Vagina (tissue), 2 donors: ENCODE data around the gene KCTD17. TPM values are rescaled to one million over a fixed set of nuclear protein-coding genes. Genes with fewer than 3 reads are reported as not detected.

Source experiments
- DNase-seq, 2 donors: peaks; one replicate each; pipeline ENCODE4 v3.0.0-alpha.2; 2017; ENCODE audit errors: extremely low spot score in 2 of 2
- H3K27ac ChIP-seq: fragments of 200-600 bp; sonication (generic); one replicate; pipeline ENCODE4 v1.5.1; 2019
- H3K27me3 ChIP-seq: fragments of 200-600 bp; sonication (generic); one replicate; pipeline ENCODE4 v1.5.1; 2019
- H3K36me3 ChIP-seq, 2 donors: fragments of 200-600 bp; sonication (generic); one replicate each; pipeline ENCODE4 v1.5.1; 2017 to 2019
- H3K4me1 ChIP-seq: fragments of 200-600 bp; sonication (generic); one replicate; pipeline ENCODE4 v1.5.1; 2019
- H3K4me3 ChIP-seq, 2 donors: fragments of 200-600 bp; sonication (generic); 1 replicate in 1 of 2; 2 replicates in 1 of 2; pipeline ENCODE4 v1.5.1; 2016 to 2019
- H3K9me3 ChIP-seq: fragments of 200-600 bp; sonication (generic); one replicate; pipeline ENCODE4 v1.5.1; 2019
- POLR2A ChIP-seq, 2 donors: fragments of 450-650 bp; IDR thresholded peaks; one replicate each; pipeline ENCODE4 v1.6.1; 2017; ENCODE audit warnings: antibody characterized with exemption in 2 of 2, mild to moderate bottlenecking in 2 of 2, moderate library complexity in 2 of 2
- POLR2AphosphoS5 ChIP-seq, 2 donors: sonication (generic); formaldehyde crosslinking; IDR thresholded peaks; one replicate each; pipeline ENCODE4 v1.9.0; 2017; ENCODE audit warnings: antibody characterized with exemption in 2 of 2, mild to moderate bottlenecking in 2 of 2, low read depth in 1 of 2; ENCODE audit not compliant: insufficient read depth in 1 of 2
- intact Hi-C: fragments of 100-400 bp; cut with DNase I; formaldehyde crosslinking; loops from one replicate; pipeline ENCODE4 v1.15.1; 2023
- total RNA-seq: library from RNA; depleted of rRNA; stranded (reverse); fragments of >200 nt; gene quantifications from one replicate; pipeline ENCODE4 v1.2.3, GENCODE V29; 2016
- TF ChIP-seq, protein P1 (sequence below), 3 experiments: fragments of 450-650 bp in 2 of 3; fragments of 200-600 bp in 1 of 3; sonication (generic) in 1 of 3; IDR thresholded peaks; one replicate each; pipeline ENCODE4 v1.5.1; 2017 to 2019; ENCODE audit warnings: antibody characterized with exemption in 3 of 3, mild to moderate bottlenecking in 2 of 3, moderate library complexity in 2 of 3

Gene KCTD17
- total RNA-seq, 1 donor from 2014 or later: 27.5 TPM

DNA sequence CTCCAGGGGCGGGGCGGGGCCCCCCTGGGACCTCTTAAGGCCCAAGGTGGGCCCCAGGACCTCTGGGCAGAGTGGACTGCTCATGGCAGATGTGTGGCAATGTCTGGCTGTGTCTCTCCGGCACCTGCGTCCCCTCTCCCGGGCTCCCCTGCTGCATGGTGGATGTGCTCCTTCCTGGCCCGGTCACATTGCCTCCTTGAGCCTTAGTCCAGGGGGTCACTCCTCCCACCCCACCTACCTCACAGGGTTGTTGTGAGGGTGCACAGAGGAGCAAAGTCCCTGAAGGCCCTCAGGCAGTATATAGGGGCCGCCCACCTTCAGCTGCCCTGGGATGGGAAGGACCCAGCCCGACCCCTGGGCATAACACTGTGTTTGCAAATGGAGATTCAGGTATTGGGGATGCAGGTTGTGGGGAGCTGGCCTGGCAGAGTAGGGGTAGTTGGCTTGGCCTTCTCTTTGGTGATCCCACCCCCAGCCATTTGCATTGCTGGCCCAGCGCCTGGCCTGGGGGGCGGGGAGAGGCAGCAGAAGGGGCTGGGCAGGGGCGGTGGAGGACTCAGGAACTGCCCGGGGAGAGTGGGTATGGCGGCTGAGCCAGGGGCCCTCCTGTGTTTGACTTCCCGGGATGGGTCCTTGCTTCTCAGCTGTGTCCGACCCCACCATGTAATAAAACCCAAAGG lies 11.3 kb downstream of the KCTD17 start:
- H3K36me3 ChIP-seq: peaks cover 0 to 15% of the 10 kb centered on the region in 2 donors
- H3K4me3 ChIP-seq: no peak overlapping the region
- no peak overlapping the region for H3K27ac ChIP-seq
- H3K9me3 ChIP-seq: no peaks in the 10 kb centered on the region
- TF ChIP-seq POLR2AphosphoS5 (IDR thresholded peaks at IDR 0.05; ENCODE audit: insufficient read depth in 1 of 2, low read depth in 1 of 2): no peak
- TF ChIP-seq, protein P1, sequence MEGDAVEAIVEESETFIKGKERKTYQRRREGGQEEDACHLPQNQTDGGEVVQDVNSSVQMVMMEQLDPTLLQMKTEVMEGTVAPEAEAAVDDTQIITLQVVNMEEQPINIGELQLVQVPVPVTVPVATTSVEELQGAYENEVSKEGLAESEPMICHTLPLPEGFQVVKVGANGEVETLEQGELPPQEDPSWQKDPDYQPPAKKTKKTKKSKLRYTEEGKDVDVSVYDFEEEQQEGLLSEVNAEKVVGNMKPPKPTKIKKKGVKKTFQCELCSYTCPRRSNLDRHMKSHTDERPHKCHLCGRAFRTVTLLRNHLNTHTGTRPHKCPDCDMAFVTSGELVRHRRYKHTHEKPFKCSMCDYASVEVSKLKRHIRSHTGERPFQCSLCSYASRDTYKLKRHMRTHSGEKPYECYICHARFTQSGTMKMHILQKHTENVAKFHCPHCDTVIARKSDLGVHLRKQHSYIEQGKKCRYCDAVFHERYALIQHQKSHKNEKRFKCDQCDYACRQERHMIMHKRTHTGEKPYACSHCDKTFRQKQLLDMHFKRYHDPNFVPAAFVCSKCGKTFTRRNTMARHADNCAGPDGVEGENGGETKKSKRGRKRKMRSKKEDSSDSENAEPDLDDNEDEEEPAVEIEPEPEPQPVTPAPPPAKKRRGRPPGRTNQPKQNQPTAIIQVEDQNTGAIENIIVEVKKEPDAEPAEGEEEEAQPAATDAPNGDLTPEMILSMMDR (IDR thresholded peaks at IDR 0.05): no peak
- no peak for TF ChIP-seq POLR2A (IDR thresholded peaks at IDR 0.05)
- H3K27me3 ChIP-seq: no peaks in the 10 kb centered on the region
- H3K4me1 ChIP-seq: no peaks in the 10 kb centered on the region
- no peak for DNase-seq
- intact Hi-C loops: no loop called here

DNA sequence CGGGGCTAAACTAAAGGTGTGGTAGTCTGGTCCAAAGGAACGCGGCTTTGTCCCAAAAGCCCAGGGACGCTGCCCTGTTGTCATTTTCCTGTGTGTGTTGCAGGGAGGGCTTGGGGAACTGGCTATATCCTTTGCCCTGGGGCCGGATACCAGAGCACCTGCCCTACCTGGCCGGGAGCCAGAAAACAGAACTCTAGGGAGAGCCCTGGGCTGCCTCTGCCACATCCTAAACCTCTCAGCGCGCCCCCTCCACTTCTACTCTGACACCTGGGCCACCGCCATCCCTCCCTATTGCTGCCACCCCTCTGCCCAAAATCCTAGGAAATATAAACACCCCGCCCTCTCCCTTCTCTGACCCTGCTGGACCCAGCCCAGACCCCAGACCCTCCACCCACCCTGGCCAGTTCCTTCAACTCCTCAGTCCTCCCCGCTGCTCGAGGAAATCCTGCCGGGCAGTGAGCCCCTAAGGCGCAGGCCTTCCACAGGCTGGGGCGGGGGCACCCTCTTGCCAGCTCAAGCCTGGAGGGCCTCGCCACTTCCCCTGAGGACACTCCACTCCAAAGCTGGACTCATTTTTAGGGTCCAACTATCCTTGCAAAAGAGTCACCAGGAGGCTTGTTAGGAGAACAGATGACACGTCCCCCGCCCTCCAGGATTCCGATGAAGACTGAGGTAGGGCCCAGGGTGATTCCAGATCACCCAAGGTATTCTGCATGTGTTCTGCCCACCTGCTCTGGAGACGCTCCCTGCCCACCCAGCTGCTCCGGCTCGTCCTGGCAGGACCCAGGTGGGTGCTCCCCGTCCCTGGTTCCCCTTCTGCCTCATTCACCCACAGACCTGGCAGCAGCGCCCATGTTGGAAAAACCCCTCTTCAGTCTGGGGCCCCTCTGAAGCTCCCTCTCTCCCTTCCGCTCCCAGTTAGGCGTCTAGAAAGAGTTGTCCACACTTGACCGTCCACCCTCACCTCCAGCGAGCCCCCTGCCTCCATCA lies 12.2 kb downstream of the KCTD17 start:
- Histone ChIP-seq H3K4me3 (no peak overlapping the region), H3K9me3 (no peaks in the 10 kb centered on the region), H3K27ac (no peak overlapping the region), H3K36me3 (peaks cover 0 to 10% of the 10 kb centered on the region in 2 donors), H3K4me1 (no peaks in the 10 kb centered on the region), H3K27me3 (no peaks in the 10 kb centered on the region)
- intact Hi-C loops: no loop called here
- no peak for DNase-seq
- no peak for TF ChIP-seq POLR2A (IDR thresholded peaks at IDR 0.05)
- TF ChIP-seq POLR2AphosphoS5 (IDR thresholded peaks at IDR 0.05; ENCODE audit: insufficient read depth in 1 of 2, low read depth in 1 of 2): no peak
- TF ChIP-seq, protein P1 (IDR thresholded peaks at IDR 0.05): no peak

DNA sequence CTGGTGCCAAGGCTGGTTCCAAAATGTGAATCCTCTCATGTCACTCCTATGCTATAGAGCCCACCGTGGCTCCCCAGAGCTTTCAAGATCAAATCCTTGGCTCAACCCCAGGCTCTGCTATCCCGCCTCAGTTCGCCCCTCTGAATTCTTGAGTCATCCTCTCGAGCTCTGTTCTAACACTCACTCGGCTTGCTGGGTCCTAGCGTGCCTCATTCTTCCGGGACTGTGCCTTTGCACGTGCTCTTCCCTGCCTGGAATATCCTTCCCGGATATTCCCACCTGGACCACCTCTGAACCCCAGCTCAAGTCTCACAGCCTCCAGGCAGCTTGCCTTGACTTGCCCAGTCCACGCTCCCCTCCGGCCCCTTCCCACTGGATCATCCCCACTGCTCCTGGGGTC lies 13.0 kb downstream of the KCTD17 start:
- TF ChIP-seq POLR2AphosphoS5 (IDR thresholded peaks at IDR 0.05; ENCODE audit: insufficient read depth in 1 of 2, low read depth in 1 of 2) (no peak), POLR2A (IDR thresholded peaks at IDR 0.05) (no peak)
- TF ChIP-seq, protein P1 (IDR thresholded peaks at IDR 0.05): no peak
- Histone ChIP-seq H3K4me3 (no peak overlapping the region), H3K9me3 (no peaks in the 10 kb centered on the region), H3K27me3 (peaks cover 8% of the 10 kb centered on the region), H3K36me3 (peaks cover 0 to 7% of the 10 kb centered on the region in 2 donors), H3K27ac (no peak overlapping the region), H3K4me1 (no peaks in the 10 kb centered on the region)
- intact Hi-C loops: no loop called here
- no peak for DNase-seq

DNA sequence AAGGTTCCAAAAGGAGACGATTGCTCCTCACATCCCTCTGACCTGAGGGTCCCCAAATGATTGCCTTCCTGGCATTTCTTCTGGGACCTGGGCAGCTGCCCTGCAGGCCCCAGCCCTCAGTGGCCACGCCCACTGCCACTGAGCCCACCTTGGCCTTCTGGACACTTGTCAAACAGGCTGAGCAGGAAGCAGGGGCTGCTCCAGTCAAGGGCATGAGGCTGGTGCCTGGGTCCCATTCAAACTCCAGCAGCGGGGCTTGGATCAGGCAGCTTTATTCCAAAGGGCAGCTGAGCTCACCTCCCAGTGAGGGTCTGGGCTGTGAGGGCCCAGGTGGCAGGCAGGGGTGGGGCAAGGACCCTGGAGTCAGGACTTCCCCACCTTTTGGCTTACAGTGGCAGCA lies 13.6 kb downstream of the KCTD17 start:
- Histone ChIP-seq H3K36me3 (peaks cover 0 to 7% of the 10 kb centered on the region in 2 donors), H3K4me1 (no peaks in the 10 kb centered on the region), H3K9me3 (no peaks in the 10 kb centered on the region), H3K27me3 (peaks cover 10% of the 10 kb centered on the region), H3K27ac (no peak overlapping the region), H3K4me3 (no peak overlapping the region)
- intact Hi-C loops: no loop called here
- no peak for DNase-seq
- no peak for TF ChIP-seq POLR2A (IDR thresholded peaks at IDR 0.05)
- TF ChIP-seq, protein P1 (IDR thresholded peaks at IDR 0.05): no peak
- TF ChIP-seq POLR2AphosphoS5 (IDR thresholded peaks at IDR 0.05; ENCODE audit: insufficient read depth in 1 of 2, low read depth in 1 of 2): no peak
